K562 (cell line): ENCODE data around the gene ELF1. TPM values are rescaled to one million over a fixed set of nuclear protein-coding genes. Genes with fewer than 3 reads are reported as not detected.

ENCODE experiments used
- ADNP ChIP-seq: fragments of 200-800 bp; sonication (Bioruptor generic); IDR thresholded peaks from 2 replicates; pipeline ENCODE4 v1.6.1; 2016; ENCODE audit warnings: missing genetic modification characterization, missing compliant biosample characterization
- ASH1L ChIP-seq: fragments of 450-650 bp; IDR thresholded peaks from 2 replicates; pipeline ENCODE4 v1.6.1; 2018; ENCODE audit warnings: borderline replicate concordance, mild to moderate bottlenecking, low read depth; ENCODE audit not compliant: partially characterized antibody
- CEBPB ChIP-seq: fragments of 450-650 bp; IDR thresholded peaks from 2 replicates; pipeline ENCODE4 v1.6.1; 2016; ENCODE audit warnings: missing genetic modification characterization, missing compliant biosample characterization
- CHD1 ChIP-seq: fragments of 200-600 bp; sonication (generic); IDR thresholded peaks from one replicate; pipeline ENCODE4 v1.6.1; 2012; ENCODE audit warnings: mild to moderate bottlenecking, moderate library complexity, low read length, inconsistent platforms
- CSDE1 ChIP-seq, 2 experiments: fragments of 450-650 bp; IDR thresholded peaks; 2 replicates each; pipeline ENCODE4 v1.6.1; 2016; ENCODE audit warnings: mild to moderate bottlenecking in 1 of 2
- ELF1 ChIP-seq: fragments of 200-800 bp; sonication (Bioruptor generic); IDR thresholded peaks from 2 replicates; pipeline ENCODE4 v1.6.1; 2016; ENCODE audit warnings: missing genetic modification characterization, missing compliant biosample characterization
- HMGN3 ChIP-seq: IDR thresholded peaks from 2 replicates; pipeline ENCODE4 v1.6.1; 2011; ENCODE audit warnings: borderline replicate concordance, low read depth, mild to moderate bottlenecking, mixed read lengths, low read length; ENCODE audit not compliant: insufficient read length; ENCODE audit errors: extremely low read depth
- KDM1A ChIP-seq, 2 experiments: fragments of 450-650 bp; IDR thresholded peaks; 2 replicates each; pipeline ENCODE4 v1.6.1; 2016; ENCODE audit warnings: mild to moderate bottlenecking in 2 of 2
- LEF1 ChIP-seq: fragments of 450-650 bp; IDR thresholded peaks from 2 replicates; pipeline ENCODE4 v1.6.1; 2016; ENCODE audit warnings: mild to moderate bottlenecking
- POLR3A ChIP-seq: IDR thresholded peaks from 2 replicates; pipeline ENCODE4 v1.6.1; 2011; ENCODE audit warnings: borderline replicate concordance, mild to moderate bottlenecking, moderate library complexity; ENCODE audit not compliant: insufficient read length, insufficient read depth; ENCODE audit errors: extremely low read depth
- RBFOX2 ChIP-seq: fragments of 200-400 bp; formaldehyde crosslinking; IDR thresholded peaks from 2 replicates; pipeline ENCODE4 v1.6.1; 2017; ENCODE audit warnings: low read depth, mild to moderate bottlenecking, low read length, moderate library complexity
- SMAD1 ChIP-seq: fragments of 150-350 bp; IDR thresholded peaks from 2 replicates; pipeline ENCODE4 v1.6.1; 2014; ENCODE audit warnings: low read length, low read depth; ENCODE audit not compliant: partially characterized antibody
- SMARCE1 ChIP-seq: fragments of 450-650 bp; IDR thresholded peaks from 2 replicates; pipeline ENCODE4 v1.7.1; 2016; ENCODE audit warnings: mild to moderate bottlenecking
- SPI1 ChIP-seq: IDR thresholded peaks from 2 replicates; pipeline ENCODE4 v1.6.1; 2011; ENCODE audit warnings: low read depth, low read length, control low read depth, borderline replicate concordance
- TOE1 ChIP-seq, 2 experiments: fragments of 450-650 bp in 1 of 2; sonication (generic) in 1 of 2; formaldehyde crosslinking in 1 of 2; IDR thresholded peaks; 2 replicates each; pipeline versions ENCODE4 v1.7.1 to v1.8.0; 2016 to 2022; ENCODE audit warnings: borderline replicate concordance in 2 of 2, mild to moderate bottlenecking in 2 of 2, antibody characterized with exemption in 1 of 2, inconsistent platforms in 1 of 2, low read depth in 1 of 2, missing genetic modification reagents in 1 of 2, moderate library complexity in 1 of 2
- ZBTB1 ChIP-seq: sonication (generic); formaldehyde crosslinking; IDR thresholded peaks from 2 replicates; pipeline ENCODE4 v1.8.1; 2023; ENCODE audit warnings: missing genetic modification reagents, low read depth, mild to moderate bottlenecking, borderline replicate concordance
- ZKSCAN8 ChIP-seq: fragments of 200-800 bp; sonication (Bioruptor generic); IDR thresholded peaks from 2 replicates; pipeline ENCODE4 v1.6.1; 2016; ENCODE audit warnings: missing genetic modification characterization, missing compliant biosample characterization
- ZNF431 ChIP-seq: sonication (generic); formaldehyde crosslinking; IDR thresholded peaks from 2 replicates; pipeline ENCODE4 v1.8.0; 2022; ENCODE audit warnings: mild to moderate bottlenecking, missing genetic modification reagents
- ZNF57 ChIP-seq: fragments of 450-650 bp; formaldehyde crosslinking; IDR thresholded peaks from 2 replicates; pipeline ENCODE4 v1.4.0; 2020; ENCODE audit warnings: mild to moderate bottlenecking, moderate library complexity
- ZNF76 ChIP-seq: fragments of 250-450 bp; sonication (Bioruptor Pico); IDR thresholded peaks from 2 replicates; pipeline ENCODE4 v1.4.0; 2020; ENCODE audit warnings: mild to moderate bottlenecking, moderate library complexity, borderline replicate concordance
- ZNF778 ChIP-seq: fragments of 450-650 bp; formaldehyde crosslinking; IDR thresholded peaks from 2 replicates; pipeline ENCODE4 v1.4.0; 2020; ENCODE audit warnings: mild to moderate bottlenecking, moderate library complexity
- polyA plus RNA-seq, 8 experiments: library from polyadenylated mRNA; depleted of rRNA in 4 of 8; stranded (reverse) in 5 of 8; unstranded in 3 of 8; fragments of >200 nt; fragmentation: Nextera tagmentation in 2 of 8; fragmentation: Illumina TruSeq in 1 of 8; extraction: Ambion mirVana in 2 of 8; extraction: Trizol in 1 of 8; gene quantifications; 2 replicates each; pipeline versions ENCODE4 v1.2.1 to v1.2.3, GENCODE V29; 2011 to 2014; ENCODE audit warnings: inconsistent platforms in 1 of 8, missing spikeins in 1 of 8
- total RNA-seq, 7 experiments: library from RNA; depleted of rRNA in 6 of 7; stranded (reverse); fragments of >200 nt in 6 of 7; fragmentation: Illumina TruSeq in 2 of 7; extraction: Trizol in 2 of 7; gene quantifications; 2 replicates each; pipeline versions ENCODE4 v1.2.1 to v1.2.3, GENCODE V29; 2011 to 2021; ENCODE audit warnings: low replicate concordance in 1 of 7
- TF ChIP-seq, protein P1 (sequence below): fragments of 250-450 bp; sonication (Bioruptor Pico); IDR thresholded peaks from 2 replicates; pipeline ENCODE4 v1.8.0; 2021; ENCODE audit warnings: moderate library complexity, mild to moderate bottlenecking, inconsistent platforms
- TF ChIP-seq, protein P2 (sequence below): IDR thresholded peaks from 2 replicates; pipeline ENCODE4 v1.6.1; 2012; ENCODE audit warnings: low read depth, low read length, improper control_type of control experiment, borderline replicate concordance
- TF ChIP-seq, protein P3 (sequence below): fragments of 450-650 bp; formaldehyde crosslinking; conservative IDR thresholded peaks from 2 replicates; pipeline ENCODE4 v1.4.0; 2022; ENCODE audit warnings: mild to moderate bottlenecking, missing genetic modification characterization

ELF1 gene
- total and polyA plus RNA-seq, 9 of the 15 experiments (the other 6 are each of a cell fraction or from before 2014, with no cell fraction given): 24.7 to 54.4 (median 33.4) TPM

DNA sequence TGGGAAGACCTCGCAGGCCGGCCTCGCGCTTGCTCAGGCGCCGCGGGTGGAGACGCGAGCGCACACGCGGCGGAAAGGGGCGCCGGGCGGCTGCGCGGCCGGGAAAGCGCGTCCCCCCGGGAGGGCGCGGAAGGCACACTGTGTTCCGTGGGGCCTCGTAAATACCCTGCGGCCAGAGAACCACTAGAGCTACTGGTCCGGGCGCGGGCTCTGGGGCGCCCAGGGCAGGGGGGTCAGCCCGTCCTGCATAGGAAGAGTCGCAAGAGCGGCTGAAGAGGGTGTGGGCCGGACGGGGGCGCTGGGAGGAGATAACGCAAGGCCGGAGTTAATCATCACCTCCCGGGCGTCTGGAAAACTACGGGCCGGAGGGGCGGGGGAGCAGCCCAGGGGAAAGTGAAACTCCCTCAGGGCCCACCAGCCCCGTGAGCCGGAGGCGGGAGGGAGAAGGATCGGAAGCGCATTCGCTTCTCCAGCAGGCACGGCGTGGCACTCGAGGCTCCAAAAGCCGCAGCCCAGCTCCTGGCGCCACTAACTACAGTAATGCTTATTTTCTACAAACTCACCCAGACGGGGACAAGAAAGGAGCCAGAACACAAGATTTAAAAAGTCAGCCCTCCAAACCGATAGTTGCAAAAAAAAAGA is 41.1 kb upstream of the ELF1 start (continued):
- no peak for TF ChIP-seq ELF1
- TF ChIP-seq LEF1: 0 out of 2 replicates have a peak, but pooled peaks have one; percentile 50
- TF ChIP-seq ZNF431 (CRISPR knock-in tag): no peak
- no peak for TF ChIP-seq SPI1
- TF ChIP-seq ASH1L: no peak
- no peak for TF ChIP-seq ZNF76 (CRISPR knock-in tag)
- TF ChIP-seq ADNP: no peak
- TF ChIP-seq CHD1: peak; percentile 88
- no peak for TF ChIP-seq ZNF57 (CRISPR knock-in tag)
- 0 out of 2 replicates have a peak, but pooled peaks have one; percentile 43 for TF ChIP-seq ZBTB1 (CRISPR knock-in tag)
- TF ChIP-seq, protein P1, sequence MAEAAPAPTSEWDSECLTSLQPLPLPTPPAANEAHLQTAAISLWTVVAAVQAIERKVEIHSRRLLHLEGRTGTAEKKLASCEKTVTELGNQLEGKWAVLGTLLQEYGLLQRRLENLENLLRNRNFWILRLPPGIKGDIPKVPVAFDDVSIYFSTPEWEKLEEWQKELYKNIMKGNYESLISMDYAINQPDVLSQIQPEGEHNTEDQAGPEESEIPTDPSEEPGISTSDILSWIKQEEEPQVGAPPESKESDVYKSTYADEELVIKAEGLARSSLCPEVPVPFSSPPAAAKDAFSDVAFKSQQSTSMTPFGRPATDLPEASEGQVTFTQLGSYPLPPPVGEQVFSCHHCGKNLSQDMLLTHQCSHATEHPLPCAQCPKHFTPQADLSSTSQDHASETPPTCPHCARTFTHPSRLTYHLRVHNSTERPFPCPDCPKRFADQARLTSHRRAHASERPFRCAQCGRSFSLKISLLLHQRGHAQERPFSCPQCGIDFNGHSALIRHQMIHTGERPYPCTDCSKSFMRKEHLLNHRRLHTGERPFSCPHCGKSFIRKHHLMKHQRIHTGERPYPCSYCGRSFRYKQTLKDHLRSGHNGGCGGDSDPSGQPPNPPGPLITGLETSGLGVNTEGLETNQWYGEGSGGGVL: no peak
- TF ChIP-seq POLR3A: no peak
- TF ChIP-seq, protein P2, sequence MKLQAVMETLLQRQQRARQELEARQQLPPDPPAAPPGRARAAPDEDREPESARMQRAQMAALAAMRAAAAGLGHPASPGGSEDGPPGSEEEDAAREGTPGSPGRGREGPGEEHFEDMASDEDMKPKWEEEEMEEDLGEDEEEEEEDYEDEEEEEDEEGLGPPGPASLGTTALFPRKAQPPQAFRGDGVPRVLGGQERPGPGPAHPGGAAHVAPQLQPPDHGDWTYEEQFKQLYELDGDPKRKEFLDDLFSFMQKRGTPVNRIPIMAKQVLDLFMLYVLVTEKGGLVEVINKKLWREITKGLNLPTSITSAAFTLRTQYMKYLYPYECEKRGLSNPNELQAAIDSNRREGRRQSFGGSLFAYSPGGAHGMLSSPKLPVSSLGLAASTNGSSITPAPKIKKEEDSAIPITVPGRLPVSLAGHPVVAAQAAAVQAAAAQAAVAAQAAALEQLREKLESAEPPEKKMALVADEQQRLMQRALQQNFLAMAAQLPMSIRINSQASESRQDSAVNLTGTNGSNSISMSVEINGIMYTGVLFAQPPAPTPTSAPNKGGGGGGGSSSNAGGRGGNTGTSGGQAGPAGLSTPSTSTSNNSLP: no peak
- no peak for TF ChIP-seq SMAD1
- TF ChIP-seq, protein P3, sequence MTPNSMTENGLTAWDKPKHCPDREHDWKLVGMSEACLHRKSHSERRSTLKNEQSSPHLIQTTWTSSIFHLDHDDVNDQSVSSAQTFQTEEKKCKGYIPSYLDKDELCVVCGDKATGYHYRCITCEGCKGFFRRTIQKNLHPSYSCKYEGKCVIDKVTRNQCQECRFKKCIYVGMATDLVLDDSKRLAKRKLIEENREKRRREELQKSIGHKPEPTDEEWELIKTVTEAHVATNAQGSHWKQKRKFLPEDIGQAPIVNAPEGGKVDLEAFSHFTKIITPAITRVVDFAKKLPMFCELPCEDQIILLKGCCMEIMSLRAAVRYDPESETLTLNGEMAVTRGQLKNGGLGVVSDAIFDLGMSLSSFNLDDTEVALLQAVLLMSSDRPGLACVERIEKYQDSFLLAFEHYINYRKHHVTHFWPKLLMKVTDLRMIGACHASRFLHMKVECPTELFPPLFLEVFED: no peak
- TF ChIP-seq HMGN3: peak; percentile 77
- peak; percentile 89 for TF ChIP-seq RBFOX2
- peak; percentile 39; the same call in 1 of the 2 replicates for TF ChIP-seq SMARCE1
- TF ChIP-seq ZNF778 (CRISPR knock-in tag): no peak
- no peak for TF ChIP-seq CEBPB (tag)
- TF ChIP-seq TOE1 (IDR thresholded peaks at IDR 0.05; ENCODE audit: borderline replicate concordance): peak; percentile 51; the same call in 1 of the 2 replicates
- TF ChIP-seq TOE1 (CRISPR knock-in tag; IDR thresholded peaks at IDR 0.05; ENCODE audit: borderline replicate concordance, low read depth): no peak
- peak in 1 of 2 experiments; percentile 53; a peak in 1 of 4 replicates for TF ChIP-seq CSDE1 (IDR thresholded peaks at IDR 0.05)
- TF ChIP-seq KDM1A (IDR thresholded peaks at IDR 0.05): no peak
- TF ChIP-seq ZKSCAN8 (CRISPR knock-in tag): no peak
